ENCODE results near the gene LTV1. TPM values are rescaled to one million over a fixed set of nuclear protein-coding genes. Genes with fewer than 3 reads are reported as not detected.

Gene LTV1
- total and polyA plus RNA-seq, 2 donors (not counting 3 experiments of a cell fraction or from before 2014, with no cell fraction given): 5.2 to 26.9 TPM

- Histone ChIP-seq H3K36me3 (ENCODE audit: control insufficient read depth in 2 of 2, extremely low read depth in 1 of 2, insufficient read depth in 2 of 2, low read length in 2 of 2) (no peaks in the 10 kb centered on the region), H3K27me3 (ENCODE audit: control insufficient read depth in 2 of 2, insufficient read depth in 2 of 2, low read length in 2 of 2) (no peaks in the 10 kb centered on the region), H3K4me1 (ENCODE audit: control insufficient read depth, extremely low read depth, insufficient read depth, low read length) (no peaks in the 10 kb centered on the region), H3K79me2 (ENCODE audit: control insufficient read depth, insufficient read depth, low read length) (no peaks in the 10 kb centered on the region), H4K20me1 (replicated peaks; ENCODE audit: control insufficient read depth, extremely low read depth, insufficient read depth, low read length) (no peaks in the 10 kb centered on the region), H2AFZ (ENCODE audit: low read depth, low read length) (no peak overlapping the region), H3K4me3 (replicated peaks in 1 of 3; ENCODE audit: insufficient read depth in 1 of 3, low read depth in 1 of 3, low read length in 3 of 3) (no peak overlapping the region), H3K9ac (replicated peaks; ENCODE audit: extremely low read depth, insufficient read depth, low read length) (no peak overlapping the region), H3K27ac (ENCODE audit: insufficient read depth, low read depth, low read length) (no peak overlapping the region), H3K9me1 (replicated peaks; ENCODE audit: control insufficient read depth, extremely low read depth, insufficient read depth, low read length) (no peaks in the 10 kb centered on the region), H3K4me2 (ENCODE audit: insufficient read depth, low read length) (no peak overlapping the region), H3K9me3 (replicated peaks; ENCODE audit: control insufficient read depth, insufficient read depth, low read length) (no peaks in the 10 kb centered on the region)
- no peak for DNase-seq (ENCODE audit: low read depth, low spot score)
- FAIRE-seq: no peak
- CTCF ChIA-PET: no interaction called here
- POLR2A ChIA-PET: no interaction called here
- TF ChIP-seq CTCF (IDR thresholded peaks at IDR 0.05; ENCODE audit: extremely low read depth in 1 of 2, insufficient read depth in 1 of 2, low read depth in 1 of 2, low read length in 2 of 2) (no peak), MAX (IDR thresholded peaks at IDR 0.05; ENCODE audit: insufficient read depth, insufficient read length) (no peak), POLR2A (IDR thresholded peaks at IDR 0.05; ENCODE audit: low read depth, low read length) (no peak), MYC (IDR thresholded peaks at IDR 0.05; ENCODE audit: low read depth, low read length) (no peak), POLR2AphosphoS5 (IDR thresholded peaks at IDR 0.05; ENCODE audit: insufficient read depth, low read depth, low read length) (no peak), FOS (IDR thresholded peaks at IDR 0.05; ENCODE audit: borderline replicate concordance, insufficient read depth, low read length) (no peak), GATA2 (IDR thresholded peaks at IDR 0.05; ENCODE audit: insufficient read depth, insufficient read length, low read depth, low read length) (no peak), JUN (IDR thresholded peaks at IDR 0.05; ENCODE audit: borderline replicate concordance, insufficient read depth, insufficient read length, low read depth) (no peak), EZH2 (IDR thresholded peaks at IDR 0.05; ENCODE audit: borderline replicate concordance, low read depth, low read length, severe bottlenecking) (no peak)
- no TSS peak for BruUV-seq (replicated peaks)
- dilution Hi-C loops (cut with MboI; ENCODE audit: extremely low pct_ligation_motif_present, low sequenced_read_pairs): no loop called here
- intact Hi-C loops (cut with micrococcal nuclease): no loop called here
Measured at GRCh38 chr6:143877584-143878271, 34.6 kb downstream of the LTV1 start.

Data from endothelial cell of umbilical vein (primary cell).